Measurements from ENCODE around the gene HPCAL4.

GRCh38 chr1:39689214-39689613 lies 2.0 kb downstream of the HPCAL4 start:
- TF ChIP-seq CTCF (IDR thresholded peaks at IDR 0.05; ENCODE audit: low read depth, low read length) (no peak), EZH2phosphoT487 (IDR thresholded peaks at IDR 0.05; ENCODE audit: low read depth) (no peak)

Data from OCI-LY3 (cell line).